ENCODE data around the gene BHLHE41. TPM values are rescaled to one million over a fixed set of nuclear protein-coding genes. Genes with fewer than 3 reads are reported as not detected.

The BHLHE41 gene
- total and polyA plus RNA-seq, 9 of the 15 experiments (the other 6 are each of a cell fraction or from before 2014, with no cell fraction given) = not detected

GRCh38 chr12:26113853-26114719 is 10.8 kb downstream of the BHLHE41 start (continued):
- TF ChIP-seq CTCF (IDR thresholded peaks at IDR 0.05 in 2 of 3, conservative IDR thresholded peaks at IDR 0.05 in 1 of 3; ENCODE audit: insufficient read depth in 2 of 3, low read depth in 1 of 3, low read length in 3 of 3) = peak in 1 of 3 experiments; percentile 28; a peak in 1 of 6 replicates
- TF ChIP-seq GATAD2B (IDR thresholded peaks at IDR 0.05; ENCODE audit: borderline replicate concordance) = no peak
- TF ChIP-seq TAF15 (IDR thresholded peaks at IDR 0.05; ENCODE audit: low read depth, low read length) = no peak
- no peak for TF ChIP-seq ZZZ3 (IDR thresholded peaks at IDR 0.05)
- no peak for TF ChIP-seq GTF3C2 (IDR thresholded peaks at IDR 0.05; ENCODE audit: borderline replicate concordance, extremely low read depth, insufficient read length)
- TF ChIP-seq SFPQ (IDR thresholded peaks at IDR 0.05; ENCODE audit: low read depth, low read length) = no peak
- no peak for TF ChIP-seq HCFC1 (IDR thresholded peaks at IDR 0.05; ENCODE audit: low read depth, low read length)
- no peak for TF ChIP-seq MED1 (CRISPR knock-in tag; IDR thresholded peaks at IDR 0.05; ENCODE audit: borderline replicate concordance)
- no peak for TF ChIP-seq CUX1 (CRISPR knock-in tag; IDR thresholded peaks at IDR 0.05)
- TF ChIP-seq ZNF165 (CRISPR knock-in tag; IDR thresholded peaks at IDR 0.05; ENCODE audit: borderline replicate concordance) = no peak
- TF ChIP-seq CREB3L1 (IDR thresholded peaks at IDR 0.05; ENCODE audit: borderline replicate concordance, low read depth) = no peak; the same call in 1 of the 2 replicates

Data from K562 (cell line).